Ovary (tissue), 3 donors: Measurements from ENCODE around the gene WBP11.

Source experiments
- CTCF ChIP-seq, 3 donors: fragments of 450-650 bp in 2 of 3; fragments of 200-600 bp in 1 of 3; IDR thresholded peaks; one replicate each; pipeline versions ENCODE4 v1.5.1 to v1.8.0; 2016 to 2022; ENCODE audit warnings: antibody characterized with exemption in 3 of 3, mild to moderate bottlenecking in 1 of 3
- EP300 ChIP-seq: sonication (generic); formaldehyde crosslinking; IDR thresholded peaks from one replicate; pipeline ENCODE4 v1.6.1; 2017; ENCODE audit warnings: antibody characterized with exemption
- POLR2A ChIP-seq: fragments of 450-650 bp; IDR thresholded peaks from one replicate; pipeline ENCODE4 v1.6.1; 2017; ENCODE audit warnings: antibody characterized with exemption, mild to moderate bottlenecking, moderate library complexity
- donor health status: DM: no; HTN: no; CAD: no.

- TF ChIP-seq CTCF (IDR thresholded peaks at IDR 0.05) = no peak
- no peak for TF ChIP-seq POLR2A
- TF ChIP-seq EP300 = no peak
Measured at GRCh38 chr12:14769466-14769968, 33.8 kb downstream of the WBP11 start.
